Astrocyte (in vitro differentiated cells and primary cell): ENCODE data around the gene FAM168B.

ENCODE experiments used
- CTCF ChIP-seq: IDR thresholded peaks from 2 replicates; pipeline ENCODE4 v1.5.1; 2011; ENCODE audit warnings: low read depth, mild to moderate bottlenecking, inconsistent platforms, low read length, moderate library complexity; ENCODE audit not compliant: insufficient read depth
- EZH2 ChIP-seq: IDR thresholded peaks from 2 replicates; pipeline ENCODE4 v1.6.1; 2012; ENCODE audit warnings: mild to moderate bottlenecking, low read length, inconsistent platforms; ENCODE audit not compliant: insufficient read depth

GRCh38 chr2:131054488-131054887, 38.8 kb downstream of the FAM168B start:
- TF ChIP-seq CTCF, result no peak
- TF ChIP-seq EZH2, result no peak
